NCI-H2196 treated with DMSO at 0.1 percent for 48 hours (cell line): ENCODE data around the gene SPATA21.

Experiments
- DNase-seq: peaks from one replicate; lab custom pipeline; 2025; ENCODE audit not compliant: unreplicated experiment; lab: John Stamatoyannopoulos, UW

SPATA21 gene

DNA sequence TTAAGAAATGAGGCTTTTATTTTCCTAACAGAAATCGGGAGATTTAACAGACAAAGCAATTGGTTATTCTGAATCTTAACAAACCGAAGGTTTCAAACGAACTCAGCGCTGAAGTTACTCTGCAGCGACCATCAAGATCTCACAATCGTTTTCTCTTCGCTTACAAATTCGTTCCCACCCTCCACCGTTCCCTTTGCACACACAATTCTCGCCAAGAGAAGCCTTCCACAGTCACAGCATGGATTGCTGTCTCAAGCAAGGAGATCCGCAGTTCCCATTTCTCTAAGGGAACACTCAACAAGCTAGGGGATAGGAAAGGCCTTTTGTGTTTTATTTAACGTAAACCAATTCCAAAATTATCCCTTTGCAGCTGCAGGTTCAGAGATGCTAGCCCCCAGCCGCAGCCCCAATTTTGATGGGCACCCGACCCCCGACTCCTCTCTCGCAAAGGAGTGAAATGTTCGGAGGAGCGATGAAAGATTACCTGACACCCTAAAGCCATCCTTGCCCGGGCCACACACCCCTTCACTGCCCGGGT is 85.7 kb downstream of the SPATA21 start:
- no peak for DNase-seq

DNA sequence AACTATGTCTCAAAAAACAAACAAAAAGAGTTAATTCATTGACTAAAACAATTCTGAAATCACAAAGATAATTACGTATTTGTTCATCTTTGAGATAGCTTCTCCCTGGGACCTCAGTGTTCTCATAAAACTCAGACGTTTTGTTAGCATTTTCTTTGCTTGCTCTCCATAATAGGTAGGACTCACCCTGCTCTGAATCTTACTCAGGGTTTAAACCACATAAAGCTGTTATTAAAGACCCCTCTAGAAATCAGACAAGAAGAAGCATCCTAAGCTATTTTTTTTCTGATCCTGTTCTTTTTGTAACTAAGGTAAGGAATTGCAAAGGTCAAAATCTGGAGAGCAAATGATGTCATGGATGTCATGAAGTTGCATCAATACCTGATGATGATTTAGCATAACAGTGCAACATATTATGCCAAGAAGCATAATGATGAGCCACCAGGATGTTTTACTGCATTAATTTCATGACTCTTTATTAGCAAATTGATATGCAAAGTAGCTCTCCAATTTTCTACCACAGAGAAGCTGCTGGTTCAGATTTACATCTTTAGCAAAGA is 87.3 kb downstream of the SPATA21 start:
- no peak for DNase-seq
